Mucosa of descending colon (tissue), 3 donors: ENCODE measurements around the gene C16orf90. TPM values are rescaled to one million over a fixed set of nuclear protein-coding genes. Genes with fewer than 3 reads are reported as not detected.

Experiments used
- ATAC-seq: fragments of 200-7000 bp; cut with Tn5 transposase; one replicate; pipeline ENCODE4 v1.9.1; 2020; ENCODE audit warnings: mild to moderate bottlenecking, moderate library complexity
- DNase-seq, 3 donors: peaks; one replicate each; pipeline ENCODE4 v3.0.0-alpha.2; 2020
- H3K36me3 ChIP-seq: fragments of 200-600 bp; one replicate; pipeline ENCODE4 v1.8.0; 2021; ENCODE audit warnings: low read depth, mild to moderate bottlenecking
- H3K4me1 ChIP-seq: fragments of 200-600 bp; one replicate; pipeline ENCODE4 v1.8.0; 2021; ENCODE audit warnings: low read depth, mild to moderate bottlenecking
- H3K4me3 ChIP-seq: fragments of 200-600 bp; one replicate; pipeline ENCODE4 v1.8.0; 2021; ENCODE audit warnings: mild to moderate bottlenecking
- H3K9me3 ChIP-seq: fragments of 200-600 bp; one replicate; pipeline ENCODE4 v1.8.0; 2021; ENCODE audit warnings: mild to moderate bottlenecking
- CTCF ChIP-seq: fragments of 200-600 bp; IDR thresholded peaks from one replicate; pipeline ENCODE4 v1.8.0; 2022; ENCODE audit warnings: antibody characterized with exemption, mild to moderate bottlenecking
- intact Hi-C, 2 donors: fragments of 100-400 bp; cut with DNase I in 1 of 2; cut with micrococcal nuclease in 1 of 2; formaldehyde crosslinking; loops; one replicate each; pipeline versions ENCODE4 v1.11.0 to v1.11.1; 2022; cut with DNase I, micrococcal nuclease
- microRNA-seq: library from miRNA; unstranded; fragments of <30 nt; microRNA quantifications from one replicate; pipeline ENCODE4, GENCODE V29; 2019
- total RNA-seq, 3 donors: library from RNA; stranded (reverse); fragmentation: NEBNext Ultra II Directional in 2 of 3; extraction: Animal tissue kit (Norgen Biotek cat#: 25700) in 2 of 3; gene quantifications; one replicate each; pipeline versions ENCODE4 v1.2.1 to v1.2.4, GENCODE V29; 2021 to 2023
- donor health status: DM: no; HTN: no; CAD: no; lungs with moderate emphysema.
- donor health status: DM: no; HTN: no; CAD: no.
- donor health status: DM: no; HTN: yes; CAD: no.

C16orf90 gene
- total RNA-seq, 3 donors from 2014 or later = not detected

GRCh38 chr16:3444032-3444388, 51.3 kb downstream of the C16orf90 start:
- intact Hi-C loops = no loop called here
- Histone ChIP-seq H3K4me3 (peak overlapping the region; percentile 54), H3K36me3 (no peaks in the 10 kb centered on the region), H3K9me3 (no peaks in the 10 kb centered on the region), H3K4me1 (peaks cover 8% of the 10 kb centered on the region)
- peak in 2 of 3 donors; percentile 45 for DNase-seq
- no peak for TF ChIP-seq CTCF
- ATAC-seq = peak; percentile 86

Small RNAs within 50 kb of the gene (microRNA-seq; reads per million reads assigned to microRNA genes)
- gene MIR6126 = not detected

Other genes starting within 250 kb of the C16orf90 start
- 1 to 10 TPM in 2 of 3 donors, under 1 TPM in 1; 0.61 to 2.2 (median 1.6) TPM for gene MEFV, start 238.9 kb downstream of the C16orf90 start, total RNA-seq
- 10 to 100 TPM; 20.6 to 24.6 (median 21.0) TPM for gene ZNF263, start 212.0 kb downstream of the C16orf90 start, total RNA-seq
- 1 to 10 TPM; 1.6 to 7.5 (median 3.3) TPM for gene TIGD7, start 190.1 kb downstream of the C16orf90 start, total RNA-seq
- gene ZNF75A, start 190.0 kb downstream of the C16orf90 start, total RNA-seq = 10 to 100 TPM; 19.0 to 33.1 (median 30.8) TPM
- gene OR2C1, start 139.6 kb downstream of the C16orf90 start, total RNA-seq = under 1 TPM in 1 of 3 donors, not detected in 2; 0.22 TPM
- gene ZSCAN32, start 94.5 kb downstream of the C16orf90 start, total RNA-seq = 10 to 100 TPM; 10.2 to 14.8 (median 11.4) TPM
- 10 to 100 TPM in 1 of 3 donors, 1 to 10 TPM in 2; 7.5 to 14.5 (median 8.0) TPM for gene ZNF174, start 94.3 kb downstream of the C16orf90 start, total RNA-seq
- 1 to 10 TPM; 1.9 TPM for gene ZNF597, start 52.0 kb downstream of the C16orf90 start, total RNA-seq
- gene NAA60, start 51.8 kb downstream of the C16orf90 start, total RNA-seq = 10 to 100 TPM; 72.2 to 94.7 (median 83.3) TPM
- 10 to 100 TPM in 2 of 3 donors, 1 to 10 TPM in 1; 8.3 to 37.3 (median 10.8) TPM for gene CLUAP1, start 5.5 kb upstream of the C16orf90 start, total RNA-seq
- gene NLRC3, start 81.9 kb upstream of the C16orf90 start, total RNA-seq = 1 to 10 TPM; 1.4 to 2.6 (median 1.7) TPM
- gene SLX4, start 116.1 kb upstream of the C16orf90 start, total RNA-seq = 1 to 10 TPM; 3.6 to 6.7 (median 5.0) TPM
- gene DNASE1, start 159.2 kb upstream of the C16orf90 start, total RNA-seq = 10 to 100 TPM; 24.4 to 36.0 (median 27.0) TPM
- 10 to 100 TPM; 56.9 to 94.5 (median 69.1) TPM for gene TRAP1, start 222.0 kb upstream of the C16orf90 start, total RNA-seq